Suprapubic skin (tissue), 4 donors: ENCODE measurements around the gene IL22RA2.

Experiments
- EP300 ChIP-seq: sonication (generic); formaldehyde crosslinking; IDR thresholded peaks from one replicate; pipeline ENCODE4 v1.6.1; 2017; ENCODE audit warnings: antibody characterized with exemption
- POLR2A ChIP-seq, 2 donors: fragments of 450-650 bp; IDR thresholded peaks; one replicate each; pipeline ENCODE4 v1.6.1; 2017; ENCODE audit warnings: antibody characterized with exemption in 2 of 2, mild to moderate bottlenecking in 2 of 2, moderate library complexity in 2 of 2
- POLR2AphosphoS5 ChIP-seq, 3 donors: sonication (generic); formaldehyde crosslinking; IDR thresholded peaks; one replicate each; pipeline ENCODE4 v1.6.1; 2017; ENCODE audit warnings: antibody characterized with exemption in 3 of 3
- TF ChIP-seq, protein P1 (sequence below), 2 donors: fragments of 200-600 bp in 1 of 2; fragments of 450-650 bp in 1 of 2; sonication (generic) in 1 of 2; IDR thresholded peaks; one replicate each; pipeline ENCODE4 v1.5.1; 2016 to 2019; ENCODE audit warnings: antibody characterized with exemption in 2 of 2, mild to moderate bottlenecking in 1 of 2, moderate library complexity in 1 of 2

DNA sequence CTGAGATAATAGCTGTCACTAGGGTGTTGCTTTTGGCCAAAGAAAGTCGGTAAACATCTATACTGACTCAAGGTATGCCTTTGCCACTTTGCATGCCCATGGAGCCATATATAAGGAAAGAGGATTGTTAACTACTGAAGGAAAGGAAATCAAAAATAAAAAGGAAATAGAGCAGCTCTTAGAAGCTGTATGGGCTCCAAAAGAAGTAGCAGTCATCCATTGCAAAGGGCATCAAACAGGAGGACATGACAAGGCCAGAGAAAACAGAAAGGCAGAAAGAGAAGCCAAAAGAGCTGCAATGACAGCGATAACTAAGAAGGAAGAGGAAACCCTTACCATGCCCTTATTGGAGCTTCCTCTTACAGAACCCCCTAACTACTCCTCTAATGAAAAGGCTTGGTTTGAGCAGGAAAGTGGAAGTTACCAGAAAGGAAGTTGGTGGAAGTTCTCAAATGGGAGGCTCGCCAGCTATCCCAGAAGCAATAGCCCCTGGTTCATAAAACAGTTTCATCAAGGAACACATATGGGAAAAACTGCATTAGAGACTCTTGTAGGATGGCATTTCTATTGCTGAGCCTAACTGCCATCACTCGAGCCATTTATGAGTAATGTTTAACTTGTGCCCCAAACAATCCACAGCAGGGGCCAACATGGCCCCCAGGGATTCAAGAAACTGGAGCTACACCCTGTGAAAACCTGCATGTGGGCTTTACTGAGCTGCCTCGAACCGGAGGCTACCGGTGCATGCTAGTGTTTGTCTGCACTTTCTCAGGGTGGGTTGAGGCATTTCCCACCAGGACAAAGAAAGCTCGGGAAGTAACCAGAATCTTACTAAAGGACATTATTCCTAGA, 7.0 kb downstream of the IL22RA2 start:
- TF ChIP-seq, protein P1, sequence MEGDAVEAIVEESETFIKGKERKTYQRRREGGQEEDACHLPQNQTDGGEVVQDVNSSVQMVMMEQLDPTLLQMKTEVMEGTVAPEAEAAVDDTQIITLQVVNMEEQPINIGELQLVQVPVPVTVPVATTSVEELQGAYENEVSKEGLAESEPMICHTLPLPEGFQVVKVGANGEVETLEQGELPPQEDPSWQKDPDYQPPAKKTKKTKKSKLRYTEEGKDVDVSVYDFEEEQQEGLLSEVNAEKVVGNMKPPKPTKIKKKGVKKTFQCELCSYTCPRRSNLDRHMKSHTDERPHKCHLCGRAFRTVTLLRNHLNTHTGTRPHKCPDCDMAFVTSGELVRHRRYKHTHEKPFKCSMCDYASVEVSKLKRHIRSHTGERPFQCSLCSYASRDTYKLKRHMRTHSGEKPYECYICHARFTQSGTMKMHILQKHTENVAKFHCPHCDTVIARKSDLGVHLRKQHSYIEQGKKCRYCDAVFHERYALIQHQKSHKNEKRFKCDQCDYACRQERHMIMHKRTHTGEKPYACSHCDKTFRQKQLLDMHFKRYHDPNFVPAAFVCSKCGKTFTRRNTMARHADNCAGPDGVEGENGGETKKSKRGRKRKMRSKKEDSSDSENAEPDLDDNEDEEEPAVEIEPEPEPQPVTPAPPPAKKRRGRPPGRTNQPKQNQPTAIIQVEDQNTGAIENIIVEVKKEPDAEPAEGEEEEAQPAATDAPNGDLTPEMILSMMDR (IDR thresholded peaks at IDR 0.05) = no peak
- no peak for TF ChIP-seq EP300
- no peak for TF ChIP-seq POLR2A (IDR thresholded peaks at IDR 0.05)
- TF ChIP-seq POLR2AphosphoS5 (IDR thresholded peaks at IDR 0.05) = no peak
